Left lung (tissue), 10 donors: ENCODE data around the gene ZMYM2. TPM values are rescaled to one million over a fixed set of nuclear protein-coding genes. Genes with fewer than 3 reads are reported as not detected.
A peak's percentile ranks its signal among the peaks of the same experiment; 100 is the strongest.
"Not testable (repeated sequence)": the region's sequence is repeated elsewhere in the genome, so short reads cannot be mapped to it uniquely, and the experiment has no call there.

ENCODE experiments used
- ATAC-seq: fragments of 200-7000 bp; cut with Tn5 transposase; one replicate; pipeline ENCODE4 v1.9.1; 2020; ENCODE audit warnings: moderate library complexity
- DNase-seq, 4 donors: peaks; one replicate each; pipeline ENCODE4 v3.0.0-alpha.2; 2013 to 2020
- H3K27ac ChIP-seq, 2 donors: fragments of 200-600 bp; sonication (generic) in 1 of 2; one replicate each; pipeline versions ENCODE4 v1.5.0 to v1.8.0; 2020 to 2021
- H3K27me3 ChIP-seq, 2 donors: fragments of 200-600 bp; sonication (generic) in 1 of 2; one replicate each; pipeline versions ENCODE4 v1.5.0 to v1.8.0; 2020 to 2021
- H3K36me3 ChIP-seq, 2 donors: fragments of 200-600 bp; sonication (generic) in 1 of 2; one replicate each; pipeline versions ENCODE4 v1.5.0 to v1.8.0; 2020 to 2021
- H3K4me1 ChIP-seq, 2 donors: fragments of 200-600 bp; one replicate each; pipeline ENCODE4 v1.8.0; 2021
- H3K4me3 ChIP-seq, 2 donors: fragments of 200-600 bp; sonication (generic) in 1 of 2; one replicate each; pipeline versions ENCODE4 v1.5.0 to v1.8.0; 2020 to 2021; ENCODE audit warnings: mild to moderate bottlenecking in 1 of 2
- H3K9me3 ChIP-seq, 2 donors: fragments of 200-600 bp; sonication (generic) in 1 of 2; one replicate each; pipeline versions ENCODE4 v1.5.0 to v1.8.0; 2020 to 2021
- CTCF ChIP-seq, 2 donors: fragments of 200-600 bp; sonication (generic) in 1 of 2; IDR thresholded peaks; one replicate each; pipeline versions ENCODE4 v1.5.0 to v1.8.0; 2021; ENCODE audit warnings: antibody characterized with exemption in 2 of 2
- intact Hi-C, 2 donors: fragments of 100-400 bp; cut with DNase I; formaldehyde crosslinking; loops; one replicate each; pipeline versions ENCODE4 v1.11.2 to v1.14.2; 2022
- polyA plus RNA-seq, 6 donors: library from polyadenylated mRNA; unstranded; fragments of 120-200 nt; gene quantifications; one replicate each; pipeline ENCODE4 v1.2.1, GENCODE V29; 2013; ENCODE audit not compliant: insufficient read length in 6 of 6
- total RNA-seq, 2 donors: library from RNA; stranded (reverse); fragmentation: NEBNext Ultra II Directional; extraction: Animal tissue kit (Norgen Biotek cat#: 25700); gene quantifications; one replicate each; pipeline ENCODE4 v1.2.1, GENCODE V29; 2021
- donor health status: DM: no; HTN: yes; CAD: no.
- donor health status: DM: no; HTN: no; CAD: no.

The ZMYM2 gene
- total and polyA plus RNA-seq, 8 donors = 64.8 to 153 (median 122) TPM

- Histone ChIP-seq H3K36me3 (peaks cover 0 to 81% of the 10 kb centered on the region in 2 donors), H3K4me3 (no peak overlapping the region), H3K9me3 (no peaks in the 10 kb centered on the region), H3K27ac (no peak overlapping the region), H3K4me1 (no peaks in the 10 kb centered on the region), H3K27me3 (no peaks in the 10 kb centered on the region)
- intact Hi-C loops = no loop called here
- DNase-seq (no peak), ATAC-seq (no peak)
- no peak for TF ChIP-seq CTCF (IDR thresholded peaks at IDR 0.05)
These were observed 75.0 kb downstream of the ZMYM2 start for GRCh38 chr13:20033486-20033885.

- ATAC-seq (no peak), DNase-seq (no peak)
- intact Hi-C loops = no loop called here
- Histone ChIP-seq H3K9me3 (no peaks in the 10 kb centered on the region), H3K4me1 (no peaks in the 10 kb centered on the region), H3K27ac (no peak overlapping the region), H3K4me3 (no peak overlapping the region), H3K27me3 (no peaks in the 10 kb centered on the region), H3K36me3 (peaks cover 0 to 87% of the 10 kb centered on the region in 2 donors)
- TF ChIP-seq CTCF (IDR thresholded peaks at IDR 0.05) = no peak
These were observed 76.6 kb downstream of the ZMYM2 start for GRCh38 chr13:20035130-20035529.

GRCh38 chr13:20037908-20038307 lies 79.4 kb downstream of the ZMYM2 start:
- no peak for TF ChIP-seq CTCF (IDR thresholded peaks at IDR 0.05)
- Histone ChIP-seq H3K27me3 (no peaks in the 10 kb centered on the region), H3K27ac (no peak overlapping the region), H3K4me1 (no peaks in the 10 kb centered on the region), H3K36me3 (peaks cover 3 to 75% of the 10 kb centered on the region in 2 donors), H3K4me3 (no peak overlapping the region), H3K9me3 (no peaks in the 10 kb centered on the region)
- no peak for ATAC-seq
- no peak for DNase-seq
- intact Hi-C loops = no loop called here

- ATAC-seq, H3K27ac ChIP-seq, H3K9me3 ChIP-seq, H3K4me1 ChIP-seq, H3K4me3 ChIP-seq, DNase-seq, H3K27me3 ChIP-seq, intact Hi-C loops: not testable (repeated sequence)
- H3K36me3 ChIP-seq = peaks cover 3 to 62% of the 10 kb centered on the region in 2 donors
These were observed 84.1 kb downstream of the ZMYM2 start for GRCh38 chr13:20042603-20043002.

- Histone ChIP-seq H3K4me3 (no peak overlapping the region), H3K9me3 (no peaks in the 10 kb centered on the region), H3K36me3 (peaks cover 3 to 54% of the 10 kb centered on the region in 2 donors), H3K27me3 (no peaks in the 10 kb centered on the region), H3K4me1 (no peaks in the 10 kb centered on the region), H3K27ac (no peak overlapping the region)
- ATAC-seq (peak; percentile 91), DNase-seq (peak in 3 of 4 donors; percentile 4 to 62 (median 49))
- intact Hi-C loops = no loop called here
- no peak for TF ChIP-seq CTCF (IDR thresholded peaks at IDR 0.05)
These were observed 84.8 kb downstream of the ZMYM2 start for GRCh38 chr13:20043207-20043925.

GRCh38 chr13:20044086-20044485 lies 85.6 kb downstream of the ZMYM2 start:
- Histone ChIP-seq H3K36me3 (peaks cover 3 to 49% of the 10 kb centered on the region in 2 donors), H3K4me1 (peaks cover 0 to 5% of the 10 kb centered on the region in 2 donors), H3K4me3 (no peak overlapping the region), H3K27me3 (no peaks in the 10 kb centered on the region), H3K27ac (no peak overlapping the region), H3K9me3 (no peaks in the 10 kb centered on the region)
- DNase-seq (peak in 1 of 4 donors; percentile 4), ATAC-seq (peak; percentile 53)
- TF ChIP-seq CTCF (IDR thresholded peaks at IDR 0.05) = no peak
- intact Hi-C loops = no loop called here
